Measurements from ENCODE around the gene CMTM6. TPM values are rescaled to one million over a fixed set of nuclear protein-coding genes. Genes with fewer than 3 reads are reported as not detected.

CMTM6 gene
- total and polyA plus RNA-seq, 9 of the 15 experiments (the other 6 are each of a cell fraction or from before 2014, with no cell fraction given): 8.9 to 39.7 (median 19.5) TPM

- peak in 2 of 3 experiments; percentile 10 to 18; a peak in 1 of 6 replicates for TF ChIP-seq CTCF (IDR thresholded peaks at IDR 0.05 in 2 of 3, conservative IDR thresholded peaks at IDR 0.05 in 1 of 3; ENCODE audit: insufficient read depth in 2 of 3, low read depth in 1 of 3, low read length in 3 of 3)
- 0 out of 4 replicates have a peak, but pooled peaks of 1 of the 2 experiments have one; percentile 11 for TF ChIP-seq BCLAF1 (IDR thresholded peaks at IDR 0.05; ENCODE audit: borderline replicate concordance in 1 of 2, control insufficient read depth in 1 of 2, low read depth in 2 of 2, low read length in 1 of 2)
- peak; percentile 88 for TF ChIP-seq ZBTB2 (IDR thresholded peaks at IDR 0.05)
- peak; percentile 72 to 76; a peak in 3 of 4 replicates for TF ChIP-seq FOXA3 (CRISPR knock-in tag; conservative IDR thresholded peaks at IDR 0.05 in 1 of 2, IDR thresholded peaks at IDR 0.05 in 1 of 2)
- 0 out of 2 replicates have a peak, but pooled peaks have one; percentile 9 for TF ChIP-seq LEF1 (IDR thresholded peaks at IDR 0.05)
- peak; percentile 7 for TF ChIP-seq MEIS2 (IDR thresholded peaks at IDR 0.05; ENCODE audit: partially characterized antibody)
- TF ChIP-seq STAT6 (CRISPR knock-in tag; IDR thresholded peaks at IDR 0.05): 0 out of 2 replicates have a peak, but pooled peaks have one; percentile 60
- TF ChIP-seq SMAD4 (CRISPR knock-in tag; conservative IDR thresholded peaks at IDR 0.05): peak; percentile 86
- TF ChIP-seq NCOA1 (IDR thresholded peaks at IDR 0.05; ENCODE audit: low read depth): peak; percentile 70
- peak; percentile 61 for TF ChIP-seq GATA2 (CRISPR knock-in tag; IDR thresholded peaks at IDR 0.05)
- TF ChIP-seq ZNF263 (CRISPR knock-in tag; IDR thresholded peaks at IDR 0.05; ENCODE audit: borderline replicate concordance): 0 out of 2 replicates have a peak, but pooled peaks have one; percentile 28
- TF ChIP-seq ZNF431 (CRISPR knock-in tag; IDR thresholded peaks at IDR 0.05): 0 out of 2 replicates have a peak, but pooled peaks have one; percentile 38
Observed at GRCh38 chr3:32502118-32502945, at the start of gene CMTM6 (continued).

All from K562 (cell line).